GM20431 (cell line): Measurements from ENCODE around the gene NT5DC3.
"Not testable (repeated sequence)": the region's sequence is repeated elsewhere in the genome, so short reads cannot be mapped to it uniquely, and the experiment has no call there.

ENCODE experiments used
- in situ Hi-C: fragments of 300-500 bp; cut with MseI, MboI; formaldehyde crosslinking; loops from one replicate; pipeline ENCODE4 v1.15.0; 2020; ENCODE audit warnings: low sequenced_read_pairs; ENCODE audit not compliant: unreplicated experiment

The NT5DC3 gene

GRCh38 chr12:103835747-103836335, 5.2 kb downstream of the NT5DC3 start:
- in situ Hi-C loops = not testable (repeated sequence)

- in situ Hi-C loops = no loop called here
Observed at GRCh38 chr12:103834942-103835341, 6.1 kb downstream of the NT5DC3 start.

GRCh38 chr12:103833891-103834290, 7.1 kb downstream of the NT5DC3 start:
- in situ Hi-C loops = no loop called here

GRCh38 chr12:103833095-103833775, 7.8 kb downstream of the NT5DC3 start:
- in situ Hi-C loops = no loop called here

GRCh38 chr12:103832048-103832997, 8.7 kb downstream of the NT5DC3 start:
- in situ Hi-C loops = no loop called here

- in situ Hi-C loops = no loop called here
Observed at GRCh38 chr12:103830730-103831320, 10.2 kb downstream of the NT5DC3 start.

GRCh38 chr12:103830025-103830725, 10.9 kb downstream of the NT5DC3 start:
- in situ Hi-C loops = no loop called here

GRCh38 chr12:103829092-103829491, 11.9 kb downstream of the NT5DC3 start:
- in situ Hi-C loops = no loop called here

GRCh38 chr12:103827911-103828391, 13.1 kb downstream of the NT5DC3 start:
- in situ Hi-C loops = no loop called here

GRCh38 chr12:103824845-103825244, 16.2 kb downstream of the NT5DC3 start:
- in situ Hi-C loops = no loop called here

- in situ Hi-C loops = no loop called here
Observed at GRCh38 chr12:103824290-103824689, 16.7 kb downstream of the NT5DC3 start.

GRCh38 chr12:103823871-103824270, 17.2 kb downstream of the NT5DC3 start:
- in situ Hi-C loops = no loop called here

GRCh38 chr12:103821773-103822172, 19.3 kb downstream of the NT5DC3 start:
- in situ Hi-C loops = no loop called here

- in situ Hi-C loops = no loop called here
Observed at GRCh38 chr12:103820881-103821489, 20.0 kb downstream of the NT5DC3 start.

GRCh38 chr12:103820361-103820760, 20.7 kb downstream of the NT5DC3 start:
- in situ Hi-C loops = no loop called here

- in situ Hi-C loops = no loop called here
Observed at GRCh38 chr12:103819892-103820291, 21.1 kb downstream of the NT5DC3 start.

GRCh38 chr12:103819312-103819711, 21.7 kb downstream of the NT5DC3 start:
- in situ Hi-C loops = no loop called here

GRCh38 chr12:103817791-103818190, 23.2 kb downstream of the NT5DC3 start:
- in situ Hi-C loops = no loop called here

GRCh38 chr12:103816663-103817062, 24.4 kb downstream of the NT5DC3 start:
- in situ Hi-C loops = no loop called here
